Upper lobe of left lung (tissue), 6 donors: ENCODE measurements around the gene POLR1B. TPM values are rescaled to one million over a fixed set of nuclear protein-coding genes. Genes with fewer than 3 reads are reported as not detected.
"Not testable (repeated sequence)": the region's sequence is repeated elsewhere in the genome, so short reads cannot be mapped to it uniquely, and the experiment has no call there.

ENCODE experiments used
- ATAC-seq, 2 donors: fragments of 200-7000 bp; cut with Tn5 transposase; one replicate each; pipeline ENCODE4 v1.9.1; 2022; ENCODE audit warnings: mild to moderate bottlenecking in 2 of 2, moderate library complexity in 2 of 2; ENCODE audit not compliant: low FRiP score in 2 of 2
- DNase-seq, 2 donors: peaks; one replicate each; pipeline ENCODE4 v3.0.0-alpha.2; 2019 to 2020
- H3K27ac ChIP-seq, 4 donors: fragments of 200-600 bp; sonication (generic); one replicate each; pipeline ENCODE4 v1.5.1; 2016 to 2019
- H3K27me3 ChIP-seq, 4 donors: fragments of 200-600 bp; sonication (generic); one replicate each; pipeline ENCODE4 v1.5.1; 2017 to 2019
- H3K36me3 ChIP-seq, 4 donors: fragments of 200-600 bp; sonication (generic); one replicate each; pipeline ENCODE4 v1.5.1; 2016 to 2019
- H3K4me1 ChIP-seq, 4 donors: fragments of 200-600 bp; sonication (generic); one replicate each; pipeline ENCODE4 v1.5.1; 2018 to 2019
- H3K4me3 ChIP-seq, 4 donors: fragments of 200-600 bp; sonication (generic); one replicate each; pipeline ENCODE4 v1.5.1; 2017 to 2019; ENCODE audit warnings: mild to moderate bottlenecking in 2 of 4, moderate library complexity in 1 of 4
- H3K9me3 ChIP-seq, 4 donors: fragments of 200-600 bp; sonication (generic); one replicate each; pipeline ENCODE4 v1.5.1; 2018 to 2019
- EP300 ChIP-seq, 4 donors: sonication (generic); formaldehyde crosslinking; IDR thresholded peaks; one replicate each; pipeline ENCODE4 v1.5.1; 2017; ENCODE audit warnings: antibody characterized with exemption in 4 of 4, control low read depth in 2 of 4
- POLR2A ChIP-seq, 4 donors: fragments of 450-650 bp; IDR thresholded peaks; one replicate each; pipeline ENCODE4 v1.5.1; 2016 to 2017; ENCODE audit warnings: antibody characterized with exemption in 4 of 4, mild to moderate bottlenecking in 2 of 4
- POLR2AphosphoS5 ChIP-seq, 2 donors: sonication (generic); formaldehyde crosslinking; IDR thresholded peaks; one replicate each; pipeline ENCODE4 v1.5.1; 2017; ENCODE audit warnings: antibody characterized with exemption in 2 of 2
- WGBS, 2 donors: methylation state at CpG; one replicate each; pipeline ENCODE4 v1.1.5; 2017 to 2018; 5-methylcytosine and 5-hydroxymethylcytosine counted together
- total RNA-seq, 6 donors: library from RNA; depleted of rRNA in 4 of 6; stranded (reverse); fragments of >200 nt in 4 of 6; gene quantifications; one replicate each; pipeline versions ENCODE4 v1.1.0 to v1.2.1, GENCODE V29; 2016 to 2021
- TF ChIP-seq, protein P1 (sequence below), 6 experiments: fragments of 450-650 bp in 4 of 6; fragments of 200-600 bp in 2 of 6; sonication (generic) in 2 of 6; IDR thresholded peaks; one replicate each; pipeline ENCODE4 v1.5.1; 2016 to 2019; ENCODE audit warnings: antibody characterized with exemption in 6 of 6
- donor health status: DM: no; HTN: no; CAD: no; lungs with moderate emphysema.
- donor health status: DM: no; HTN: yes; CAD: no; lungs with severe emphysema.

The POLR1B gene
- total RNA-seq, 6 donors from 2014 or later, result 6.7 to 22.5 (median 14.6) TPM

DNA sequence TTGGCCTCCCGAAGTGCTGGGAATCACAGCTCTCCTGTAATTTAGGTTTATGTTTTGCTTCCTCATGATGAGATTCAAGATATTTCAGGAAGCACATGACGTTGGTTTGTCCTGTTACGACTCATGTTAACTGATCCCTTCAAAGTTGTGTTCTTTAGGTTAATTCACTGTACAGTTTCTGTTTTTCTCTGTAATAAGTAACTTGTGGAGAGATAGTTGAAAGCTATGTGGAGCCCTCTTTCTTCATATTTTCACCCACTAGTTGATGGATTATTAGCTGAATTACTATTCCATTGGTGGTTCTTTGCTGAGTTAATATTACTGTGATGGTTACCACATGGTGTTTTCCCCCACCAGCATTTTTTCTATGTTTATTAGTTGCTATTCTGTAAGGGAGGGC lies 23.8 kb downstream of the POLR1B start:
- H3K36me3 ChIP-seq, result peaks cover 31 to 96% (median 54%) of the 10 kb centered on the region in 4 donors
- no peaks in the 10 kb centered on the region for H3K4me1 ChIP-seq
- WGBS, 2 donors, result 67 to 77% methylated on average over 3 of the region's 3 CpGs
- H3K9me3 ChIP-seq, result no peaks in the 10 kb centered on the region
- TF ChIP-seq, protein P1, sequence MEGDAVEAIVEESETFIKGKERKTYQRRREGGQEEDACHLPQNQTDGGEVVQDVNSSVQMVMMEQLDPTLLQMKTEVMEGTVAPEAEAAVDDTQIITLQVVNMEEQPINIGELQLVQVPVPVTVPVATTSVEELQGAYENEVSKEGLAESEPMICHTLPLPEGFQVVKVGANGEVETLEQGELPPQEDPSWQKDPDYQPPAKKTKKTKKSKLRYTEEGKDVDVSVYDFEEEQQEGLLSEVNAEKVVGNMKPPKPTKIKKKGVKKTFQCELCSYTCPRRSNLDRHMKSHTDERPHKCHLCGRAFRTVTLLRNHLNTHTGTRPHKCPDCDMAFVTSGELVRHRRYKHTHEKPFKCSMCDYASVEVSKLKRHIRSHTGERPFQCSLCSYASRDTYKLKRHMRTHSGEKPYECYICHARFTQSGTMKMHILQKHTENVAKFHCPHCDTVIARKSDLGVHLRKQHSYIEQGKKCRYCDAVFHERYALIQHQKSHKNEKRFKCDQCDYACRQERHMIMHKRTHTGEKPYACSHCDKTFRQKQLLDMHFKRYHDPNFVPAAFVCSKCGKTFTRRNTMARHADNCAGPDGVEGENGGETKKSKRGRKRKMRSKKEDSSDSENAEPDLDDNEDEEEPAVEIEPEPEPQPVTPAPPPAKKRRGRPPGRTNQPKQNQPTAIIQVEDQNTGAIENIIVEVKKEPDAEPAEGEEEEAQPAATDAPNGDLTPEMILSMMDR (IDR thresholded peaks at IDR 0.05), result no peak
- TF ChIP-seq POLR2A (IDR thresholded peaks at IDR 0.05) (no peak), POLR2AphosphoS5 (IDR thresholded peaks at IDR 0.05) (no peak), EP300 (IDR thresholded peaks at IDR 0.05) (no peak)
- H3K4me3 ChIP-seq, result no peak overlapping the region
- no peak for DNase-seq
- ATAC-seq, result no peak
- H3K27me3 ChIP-seq, result no peaks in the 10 kb centered on the region
- no peak overlapping the region for H3K27ac ChIP-seq

- H3K27me3 ChIP-seq, H3K27ac ChIP-seq, H3K4me3 ChIP-seq, H3K4me1 ChIP-seq, DNase-seq, ATAC-seq, H3K9me3 ChIP-seq: not testable (repeated sequence)
- peaks cover 28 to 96% (median 51%) of the 10 kb centered on the region in 4 donors for H3K36me3 ChIP-seq
- 96 to 99% methylated on average over 5 of the region's 5 CpGs for WGBS, 2 donors
Measured at GRCh38 chr2:112566508-112566907, 24.2 kb downstream of the POLR1B start.

DNA sequence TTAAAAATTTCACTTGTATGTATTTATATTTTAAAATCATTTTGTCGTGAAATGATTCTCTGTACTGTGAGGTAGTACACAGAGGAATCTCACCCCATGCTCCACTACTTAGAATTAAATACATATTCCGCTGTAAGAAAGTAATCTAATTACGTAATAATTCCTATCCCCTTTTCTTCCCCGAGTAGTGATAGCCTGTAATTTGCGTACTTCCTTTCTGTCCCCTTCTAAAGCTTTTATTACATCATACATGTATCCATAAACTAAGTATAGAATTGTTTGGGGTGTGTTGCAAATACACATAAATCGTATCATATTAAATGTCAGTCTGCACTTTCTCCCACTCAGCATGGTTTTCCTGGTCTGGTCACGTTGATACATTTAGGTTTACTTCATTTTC lies 29.7 kb downstream of the POLR1B start:
- TF ChIP-seq EP300 (IDR thresholded peaks at IDR 0.05) (no peak), POLR2A (IDR thresholded peaks at IDR 0.05) (no peak), POLR2AphosphoS5 (IDR thresholded peaks at IDR 0.05) (no peak)
- TF ChIP-seq, protein P1 (IDR thresholded peaks at IDR 0.05), result no peak
- H3K27ac ChIP-seq, result no peak overlapping the region
- ATAC-seq, result no peak
- no peaks in the 10 kb centered on the region for H3K9me3 ChIP-seq
- no peak for DNase-seq
- H3K4me1 ChIP-seq, result no peaks in the 10 kb centered on the region
- WGBS, 2 donors, result 77 to 84% methylated on average over 7 of the region's 7 CpGs
- no peaks in the 10 kb centered on the region for H3K27me3 ChIP-seq
- H3K36me3 ChIP-seq, result peaks cover 32 to 100% (median 62%) of the 10 kb centered on the region in 4 donors
- H3K4me3 ChIP-seq, result no peak overlapping the region

DNA sequence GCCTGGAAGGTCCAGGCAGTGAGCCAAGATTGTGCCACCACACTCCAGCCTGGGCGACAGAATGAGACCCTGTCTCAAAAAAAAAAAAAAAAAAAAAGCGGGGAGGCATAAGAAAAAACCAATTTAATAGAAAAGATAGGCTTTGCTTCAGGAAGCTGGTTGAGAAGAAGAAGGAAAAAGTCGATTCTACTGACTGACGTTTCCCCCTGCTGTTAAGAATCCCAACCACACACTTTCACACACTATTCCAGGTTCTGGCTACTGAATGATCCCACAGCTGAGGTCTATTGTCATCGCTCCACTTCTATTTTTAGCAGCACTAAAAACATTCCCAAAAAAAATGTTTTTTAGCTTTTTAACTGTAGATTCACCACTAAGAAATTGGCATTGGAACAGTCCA lies 35.5 kb downstream of the POLR1B start:
- H3K27ac ChIP-seq, result no peak overlapping the region
- WGBS, 2 donors, result 61 to 64% methylated on average over 5 of the region's 5 CpGs
- H3K27me3 ChIP-seq, result no peaks in the 10 kb centered on the region
- H3K9me3 ChIP-seq, result no peaks in the 10 kb centered on the region
- peaks cover 0 to 6% (median 5%) of the 10 kb centered on the region in 4 donors for H3K4me1 ChIP-seq
- H3K4me3 ChIP-seq, result no peak overlapping the region
- no peak for TF ChIP-seq POLR2AphosphoS5 (IDR thresholded peaks at IDR 0.05)
- TF ChIP-seq EP300 (IDR thresholded peaks at IDR 0.05), result no peak
- TF ChIP-seq, protein P1 (IDR thresholded peaks at IDR 0.05), result no peak
- no peak for TF ChIP-seq POLR2A (IDR thresholded peaks at IDR 0.05)
- DNase-seq, result no peak
- peaks cover 16 to 43% (median 21%) of the 10 kb centered on the region in 4 donors for H3K36me3 ChIP-seq
- no peak for ATAC-seq

DNA sequence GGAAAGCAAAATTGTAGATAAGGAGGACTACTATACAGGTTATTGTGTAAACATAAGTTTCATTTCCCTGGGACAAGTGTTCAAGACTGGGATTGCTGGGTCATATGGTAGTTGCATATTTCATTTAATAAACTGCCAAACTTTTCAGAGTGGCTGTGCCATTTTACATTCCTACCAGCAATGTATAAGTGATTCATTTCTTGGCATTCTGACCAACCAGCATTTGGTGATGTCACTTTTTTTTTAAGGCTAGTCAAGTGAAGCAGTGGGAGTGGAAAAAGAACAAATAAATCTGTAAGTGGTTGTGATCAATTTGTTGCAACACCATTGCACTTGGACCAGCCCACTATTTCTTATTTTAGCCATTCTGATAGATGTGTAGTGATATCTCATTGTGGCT lies 37.0 kb downstream of the POLR1B start:
- H3K4me1 ChIP-seq, result peaks cover 0 to 12% (median 5%) of the 10 kb centered on the region in 4 donors
- H3K27ac ChIP-seq, result no peak overlapping the region
- DNase-seq (no peak), ATAC-seq (no peak)
- no peaks in the 10 kb centered on the region for H3K27me3 ChIP-seq
- H3K4me3 ChIP-seq, result no peak overlapping the region
- peaks cover 11 to 28% (median 12%) of the 10 kb centered on the region in 4 donors for H3K36me3 ChIP-seq
- TF ChIP-seq POLR2AphosphoS5 (IDR thresholded peaks at IDR 0.05), result no peak
- TF ChIP-seq EP300 (IDR thresholded peaks at IDR 0.05), result no peak
- no peak for TF ChIP-seq POLR2A (IDR thresholded peaks at IDR 0.05)
- H3K9me3 ChIP-seq, result no peaks in the 10 kb centered on the region

DNA sequence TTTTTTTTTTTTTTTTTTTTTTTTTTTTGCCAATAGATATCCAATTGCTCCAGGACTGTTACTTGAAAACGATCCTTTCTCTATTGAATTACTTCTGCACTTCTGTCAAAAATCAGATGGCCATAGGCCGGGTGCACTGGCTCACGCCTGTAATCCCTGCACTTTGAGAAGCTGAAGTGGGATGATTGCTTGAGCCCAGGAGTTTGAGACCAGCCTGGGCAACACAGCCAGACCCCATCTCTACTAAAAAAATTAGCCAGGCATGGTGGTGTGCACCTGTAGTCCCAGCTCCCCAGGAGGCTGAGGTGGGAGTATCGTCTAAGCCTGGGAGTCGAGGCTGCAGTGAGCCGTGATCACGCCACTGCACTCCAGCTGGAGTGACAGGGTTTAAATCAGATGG lies 37.8 kb downstream of the POLR1B start:
- 92 to 93% methylated on average over 7 of the region's 7 CpGs for WGBS, 2 donors
- Histone ChIP-seq H3K27ac (no peak overlapping the region), H3K36me3 (peaks cover 2 to 20% (median 5%) of the 10 kb centered on the region in 4 donors), H3K9me3 (no peaks in the 10 kb centered on the region), H3K4me1 (peaks cover 3 to 16% (median 8%) of the 10 kb centered on the region in 4 donors), H3K27me3 (no peaks in the 10 kb centered on the region), H3K4me3 (no peak overlapping the region)
- ATAC-seq (no peak), DNase-seq (no peak)
- TF ChIP-seq POLR2AphosphoS5 (IDR thresholded peaks at IDR 0.05) (no peak), EP300 (IDR thresholded peaks at IDR 0.05) (no peak), POLR2A (IDR thresholded peaks at IDR 0.05) (no peak)
- TF ChIP-seq, protein P1 (IDR thresholded peaks at IDR 0.05), result no peak
